GM23248 (cell line): ENCODE data around the gene ANKRD29. TPM values are rescaled to one million over a fixed set of nuclear protein-coding genes. Genes with fewer than 3 reads are reported as not detected.
A peak's percentile ranks its signal among the peaks of the same experiment; 100 is the strongest.

Source experiments
- DNase-seq: peaks from one replicate; pipeline ENCODE4 v3.0.0-alpha.2; 2015
- H2AFZ ChIP-seq: fragments of 200-600 bp; sonication (generic); 2 replicates; pipeline ENCODE4 v1.6.1; 2016; ENCODE audit warnings: antibody characterized with exemption
- H3F3A ChIP-seq: fragments of 200-600 bp; sonication (generic); 2 replicates; pipeline ENCODE4 v1.6.1; 2016; ENCODE audit warnings: mild to moderate bottlenecking, antibody characterized with exemption, mixed run types; ENCODE audit not compliant: insufficient read depth
- H3K27ac ChIP-seq: fragments of 200-600 bp; sonication (generic); 2 replicates; pipeline ENCODE4 v1.5.1; 2016; ENCODE audit warnings: mild to moderate bottlenecking
- H3K27me3 ChIP-seq: fragments of 200-600 bp; sonication (generic); replicated peaks from 2 replicates; pipeline ENCODE4 v1.6.1; 2016; ENCODE audit warnings: mild to moderate bottlenecking; ENCODE audit not compliant: insufficient read depth
- H3K36me3 ChIP-seq: fragments of 200-600 bp; sonication (generic); 2 replicates; pipeline ENCODE4 v1.6.1; 2016; ENCODE audit warnings: low read depth, mild to moderate bottlenecking
- H3K4me1 ChIP-seq: fragments of 200-600 bp; sonication (generic); 2 replicates; pipeline ENCODE4 v1.6.1; 2016; ENCODE audit warnings: mild to moderate bottlenecking; ENCODE audit not compliant: insufficient read depth
- H3K4me2 ChIP-seq: fragments of 200-600 bp; sonication (generic); one replicate; pipeline ENCODE4 v1.6.1; 2016; ENCODE audit warnings: mild to moderate bottlenecking; ENCODE audit not compliant: unreplicated experiment
- H3K4me3 ChIP-seq: fragments of 200-600 bp; sonication (generic); 2 replicates; pipeline ENCODE4 v1.5.1; 2016; ENCODE audit warnings: mild to moderate bottlenecking
- H3K79me2 ChIP-seq: fragments of 200-600 bp; sonication (generic); 2 replicates; pipeline ENCODE4 v1.6.1; 2016; ENCODE audit warnings: mild to moderate bottlenecking; ENCODE audit not compliant: insufficient read depth
- H3K9ac ChIP-seq: fragments of 200-600 bp; sonication (generic); 2 replicates; pipeline ENCODE4 v1.6.1; 2016; ENCODE audit warnings: mild to moderate bottlenecking
- H3K9me2 ChIP-seq: fragments of 200-600 bp; sonication (generic); 2 replicates; pipeline ENCODE4 v1.6.1; 2016; ENCODE audit warnings: mixed run types, mild to moderate bottlenecking, moderate library complexity; ENCODE audit not compliant: insufficient read depth
- H3K9me3 ChIP-seq: fragments of 200-600 bp; sonication (generic); one replicate; pipeline ENCODE4 v1.6.1; 2017; ENCODE audit warnings: low read depth
- H4K20me1 ChIP-seq: fragments of 200-600 bp; sonication (generic); 2 replicates; pipeline ENCODE4 v1.6.0; 2016; ENCODE audit not compliant: insufficient read depth
- EZH2 ChIP-seq: fragments of 200-600 bp; sonication (generic); IDR thresholded peaks from 2 replicates; pipeline ENCODE4 v1.6.1; 2018; ENCODE audit warnings: antibody characterized with exemption, mild to moderate bottlenecking; ENCODE audit not compliant: insufficient read depth, poor library complexity, severe bottlenecking
- EZH2phosphoT487 ChIP-seq: fragments of 200-600 bp; sonication (generic); IDR thresholded peaks from 2 replicates; pipeline ENCODE4 v1.6.1; 2018; ENCODE audit warnings: antibody characterized with exemption, moderate library complexity, mild to moderate bottlenecking, low read depth; ENCODE audit not compliant: insufficient read depth
- WGBS, 2 experiments: methylation state at CpG; one replicate each; pipeline ENCODE4 v1.1.6; 2015 to 2017; ENCODE audit warnings: low lambda C conversion rate in 2 of 2, low coverage in 1 of 2; ENCODE audit errors: missing lambda C conversion rate in 2 of 2; 5-methylcytosine and 5-hydroxymethylcytosine counted together
- in situ Hi-C: fragments of 300-500 bp; cut with MboI; formaldehyde crosslinking; loops from 2 replicates; pipeline ENCODE4 v1.15.0; 2020
- polyA plus RNA-seq: library from polyadenylated mRNA; unstranded; fragments of >200 nt; fragmentation: Nextera tagmentation; extraction: Ambion mirVana; gene quantifications from 2 replicates; pipeline ENCODE4 v1.2.1, GENCODE V29; 2016
- total RNA-seq: library from RNA; depleted of rRNA; stranded (reverse); fragments of >200 nt; shearing (Covaris generic); gene quantifications from 2 replicates; pipeline ENCODE4 v1.2.3, GENCODE V29; 2014

The ANKRD29 gene
- total and polyA plus RNA-seq, 2 experiments from 2014 or later: 8.0 to 9.2 TPM

DNA sequence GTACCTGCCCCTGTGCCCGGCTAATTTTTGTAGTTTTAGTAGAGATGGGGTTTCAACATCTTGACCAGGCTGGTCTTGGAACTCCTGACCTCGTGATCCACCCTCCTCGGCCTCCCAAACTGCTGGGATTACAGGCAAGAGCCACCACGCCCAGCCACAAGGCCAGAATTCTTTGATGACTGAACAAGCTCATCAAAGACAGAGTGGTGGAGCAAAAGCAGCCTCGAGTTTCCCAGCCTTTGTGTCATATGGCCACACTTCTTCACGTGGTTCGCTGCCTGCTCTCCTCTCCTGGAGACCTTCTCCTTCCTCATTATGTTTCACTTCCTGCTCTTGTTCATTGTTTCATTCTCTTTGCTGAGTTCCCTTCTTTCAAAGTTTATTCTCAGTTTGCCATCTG, 66.5 kb downstream of the ANKRD29 start:
- no peak overlapping the region for H2AFZ ChIP-seq

GRCh38 chr18:23595591-23595990, 67.1 kb downstream of the ANKRD29 start:
- 97% methylated on average over 7 of the region's 7 CpGs for WGBS, 2 experiments
- no peaks in the 10 kb centered on the region for H3K27me3 ChIP-seq
- H3K36me3 ChIP-seq: no peaks in the 10 kb centered on the region
- H2AFZ ChIP-seq: no peak overlapping the region
- H3K9me2 ChIP-seq: no peaks in the 10 kb centered on the region
- no peak overlapping the region for H3K9ac ChIP-seq
- no peak overlapping the region for H3K4me3 ChIP-seq
- TF ChIP-seq EZH2 (no peak), EZH2phosphoT487 (no peak)
- H3K9me3 ChIP-seq: no peaks in the 10 kb centered on the region
- H4K20me1 ChIP-seq: no peaks in the 10 kb centered on the region
- H3K4me2 ChIP-seq: no peak overlapping the region
- in situ Hi-C loops: no loop called here
- no peak for DNase-seq
- peaks cover 18% of the 10 kb centered on the region for H3F3A ChIP-seq
- H3K4me1 ChIP-seq: peaks cover 31% of the 10 kb centered on the region
- no peaks in the 10 kb centered on the region for H3K79me2 ChIP-seq
- no peak overlapping the region for H3K27ac ChIP-seq

More for the DNA sequence above, 66.5 kb downstream of the ANKRD29 start:
- DNase-seq: no peak
- Histone ChIP-seq H3K9ac (no peak overlapping the region), H3K36me3 (no peaks in the 10 kb centered on the region), H3K4me1 (peaks cover 25% of the 10 kb centered on the region), H3K79me2 (no peaks in the 10 kb centered on the region), H3F3A (peaks cover 18% of the 10 kb centered on the region), H3K27ac (no peak overlapping the region), H3K27me3 (no peaks in the 10 kb centered on the region), H3K4me2 (no peak overlapping the region), H3K9me2 (no peaks in the 10 kb centered on the region), H3K9me3 (no peaks in the 10 kb centered on the region), H4K20me1 (no peaks in the 10 kb centered on the region), H3K4me3 (no peak overlapping the region)
- no peak for TF ChIP-seq EZH2
- TF ChIP-seq EZH2phosphoT487: no peak
- 83 to 90% methylated on average over 7 of the region's 7 CpGs for WGBS, 2 experiments
- in situ Hi-C loops: no loop called here

- WGBS, 2 experiments: 26 to 28% methylated on average over 2 of the region's 2 CpGs
- no peaks in the 10 kb centered on the region for H4K20me1 ChIP-seq
Measured at GRCh38 chr18:23593720-23594119, 69.0 kb downstream of the ANKRD29 start.

GRCh38 chr18:23592911-23593310, 69.8 kb downstream of the ANKRD29 start:
- no peaks in the 10 kb centered on the region for H3K36me3 ChIP-seq
- no peak overlapping the region for H3K4me3 ChIP-seq
- H3K4me2 ChIP-seq: peak overlapping the region; percentile 24
- H4K20me1 ChIP-seq: no peaks in the 10 kb centered on the region
- H3K4me1 ChIP-seq: peaks cover 26% of the 10 kb centered on the region
- WGBS, 2 experiments: 97 to 100% methylated on average over 2 of the region's 2 CpGs
- H3K9me3 ChIP-seq: no peaks in the 10 kb centered on the region
- 0 out of 2 replicates have a peak overlapping the region, but pooled peaks have one; percentile 22 for H2AFZ ChIP-seq
- H3K27ac ChIP-seq: peak overlapping the region; percentile 83
- DNase-seq: no peak
- 0 out of 2 replicates have a peak overlapping the region, but pooled peaks have one; percentile 15 for H3K9ac ChIP-seq
- H3K79me2 ChIP-seq: no peaks in the 10 kb centered on the region
- no peaks in the 10 kb centered on the region for H3K9me2 ChIP-seq
- in situ Hi-C loops: no loop called here
- H3K27me3 ChIP-seq: no peaks in the 10 kb centered on the region
- TF ChIP-seq EZH2: no peak
- TF ChIP-seq EZH2phosphoT487: no peak
- H3F3A ChIP-seq: peaks cover 27% of the 10 kb centered on the region

More at GRCh38 chr18:23593720-23594119, 69.0 kb downstream of the ANKRD29 start:
- Histone ChIP-seq H3K4me2 (peak overlapping the region; percentile 43), H2AFZ (peak overlapping the region; percentile 22; the same call in 1 of the 2 replicates), H3K4me3 (no peak overlapping the region), H3K9me3 (no peaks in the 10 kb centered on the region), H3K27ac (peak overlapping the region; percentile 83), H3K79me2 (no peaks in the 10 kb centered on the region), H3K9me2 (no peaks in the 10 kb centered on the region), H3K27me3 (no peaks in the 10 kb centered on the region), H3K36me3 (no peaks in the 10 kb centered on the region), H3K4me1 (peaks cover 26% of the 10 kb centered on the region), H3K9ac (peak overlapping the region; percentile 27), H3F3A (peaks cover 19% of the 10 kb centered on the region)
- DNase-seq: peak; percentile 95
- TF ChIP-seq EZH2 (no peak), EZH2phosphoT487 (no peak)
- in situ Hi-C loops: no loop called here
